H1 (cell line): ENCODE results near the gene RBM8A. TPM values are rescaled to one million over a fixed set of nuclear protein-coding genes. Genes with fewer than 3 reads are reported as not detected.

Source experiments
- BRCA1 ChIP-seq: IDR thresholded peaks from 2 replicates; pipeline ENCODE4 v1.6.1; 2012; ENCODE audit warnings: low read depth, low read length, improper control_type of control experiment
- GTF2F1 ChIP-seq: IDR thresholded peaks from 2 replicates; pipeline ENCODE4 v1.6.1; 2012; ENCODE audit warnings: low read depth, low read length, improper control_type of control experiment, borderline replicate concordance
- HDAC2 ChIP-seq, 2 experiments: fragments of 300-600 bp in 1 of 2; sonication (generic) in 1 of 2; IDR thresholded peaks; 2 replicates each; pipeline ENCODE4 v1.6.1; 2011 to 2012; ENCODE audit warnings: low read depth in 2 of 2, low read length in 2 of 2, mild to moderate bottlenecking in 2 of 2, moderate library complexity in 2 of 2, borderline replicate concordance in 1 of 2, inconsistent platforms in 1 of 2
- JUND ChIP-seq: IDR thresholded peaks from 2 replicates; pipeline ENCODE4 v1.6.1; 2011; ENCODE audit warnings: mild to moderate bottlenecking, improper control_type of control experiment, low read length
- MAFK ChIP-seq: IDR thresholded peaks from 2 replicates; pipeline ENCODE4 v1.6.1; 2012; ENCODE audit warnings: low read depth, mild to moderate bottlenecking, improper control_type of control experiment, low read length
- NRF1 ChIP-seq: IDR thresholded peaks from 2 replicates; pipeline ENCODE4 v1.6.1; 2011; ENCODE audit warnings: mild to moderate bottlenecking, low read depth, low read length, improper control_type of control experiment
- POU5F1 ChIP-seq: IDR thresholded peaks from 2 replicates; pipeline ENCODE4 v1.6.1; 2011; ENCODE audit warnings: low read depth, mild to moderate bottlenecking, low read length, moderate library complexity
- RAD21 ChIP-seq, 2 experiments: IDR thresholded peaks in 1 of 2; conservative IDR thresholded peaks in 1 of 2; 2 replicates each; pipeline ENCODE4 v1.6.1; 2011; ENCODE audit warnings: low read depth in 2 of 2, low read length in 2 of 2, improper control_type of control experiment in 1 of 2, inconsistent platforms in 1 of 2, mild to moderate bottlenecking in 1 of 2, moderate library complexity in 1 of 2
- TEAD4 ChIP-seq: IDR thresholded peaks from 2 replicates; pipeline ENCODE4 v1.6.1; 2012; ENCODE audit warnings: low read depth, low read length, inconsistent platforms, mixed read lengths
- polyA plus RNA-seq, 7 experiments: library from polyadenylated mRNA; depleted of rRNA in 3 of 7; stranded (reverse) in 5 of 7; unstranded in 2 of 7; fragments of >200 nt in 5 of 7; fragments of 200-250 nt in 2 of 7; gene quantifications; 1 replicate in 5 of 7; 2 replicates in 1 of 7; 4 replicates in 1 of 7; pipeline versions ENCODE4 v1.2.1 to v1.2.3, GENCODE V29; 2011 to 2013; ENCODE audit warnings: missing spikeins in 2 of 7, mixed read lengths in 2 of 7
- total RNA-seq: library from RNA; stranded (reverse); fragmentation: NEBNext Ultra II Directional; extraction: Animal tissue kit (Norgen Biotek cat#: 25700); gene quantifications from 2 replicates; pipeline ENCODE4 v1.2.1, GENCODE V29; 2021
- TF ChIP-seq, protein P1 (sequence below): fragments of 300-600 bp; sonication (generic); IDR thresholded peaks from 2 replicates; pipeline ENCODE4 v1.7.1; 2012; ENCODE audit warnings: low read length, moderate library complexity, mild to moderate bottlenecking, inconsistent platforms; ENCODE audit not compliant: insufficient replicate concordance
- TF ChIP-seq, protein P2 (sequence below): IDR thresholded peaks from 2 replicates; pipeline ENCODE4 v1.6.1; 2011; ENCODE audit warnings: low read depth, mild to moderate bottlenecking, low read length; ENCODE audit not compliant: insufficient read depth

RBM8A gene
- total and polyA plus RNA-seq, 2 of the 8 experiments (the other 6 are each of a cell fraction or from before 2014, with no cell fraction given), result 125 to 216 TPM

DNA sequence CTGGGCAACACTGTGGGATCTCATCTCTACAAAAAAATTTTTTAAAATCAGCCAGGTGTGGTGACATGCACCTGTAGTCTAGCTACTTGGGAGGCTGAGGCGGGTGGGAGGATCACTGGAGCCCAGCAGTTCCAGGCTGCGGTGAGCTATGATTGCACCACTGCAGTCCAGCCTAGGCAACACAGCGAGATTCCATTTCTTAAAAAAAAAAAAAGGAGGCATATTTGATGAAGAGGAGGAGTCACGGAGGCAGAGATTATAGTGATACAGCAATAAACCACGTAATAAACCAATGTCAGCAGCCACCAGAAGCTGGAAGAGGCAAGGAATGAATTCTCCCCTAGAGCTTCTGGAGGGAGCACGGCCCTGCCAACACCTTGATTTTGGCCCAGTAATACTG lies 26.6 kb upstream of the RBM8A start (continued):
- TF ChIP-seq, protein P1, sequence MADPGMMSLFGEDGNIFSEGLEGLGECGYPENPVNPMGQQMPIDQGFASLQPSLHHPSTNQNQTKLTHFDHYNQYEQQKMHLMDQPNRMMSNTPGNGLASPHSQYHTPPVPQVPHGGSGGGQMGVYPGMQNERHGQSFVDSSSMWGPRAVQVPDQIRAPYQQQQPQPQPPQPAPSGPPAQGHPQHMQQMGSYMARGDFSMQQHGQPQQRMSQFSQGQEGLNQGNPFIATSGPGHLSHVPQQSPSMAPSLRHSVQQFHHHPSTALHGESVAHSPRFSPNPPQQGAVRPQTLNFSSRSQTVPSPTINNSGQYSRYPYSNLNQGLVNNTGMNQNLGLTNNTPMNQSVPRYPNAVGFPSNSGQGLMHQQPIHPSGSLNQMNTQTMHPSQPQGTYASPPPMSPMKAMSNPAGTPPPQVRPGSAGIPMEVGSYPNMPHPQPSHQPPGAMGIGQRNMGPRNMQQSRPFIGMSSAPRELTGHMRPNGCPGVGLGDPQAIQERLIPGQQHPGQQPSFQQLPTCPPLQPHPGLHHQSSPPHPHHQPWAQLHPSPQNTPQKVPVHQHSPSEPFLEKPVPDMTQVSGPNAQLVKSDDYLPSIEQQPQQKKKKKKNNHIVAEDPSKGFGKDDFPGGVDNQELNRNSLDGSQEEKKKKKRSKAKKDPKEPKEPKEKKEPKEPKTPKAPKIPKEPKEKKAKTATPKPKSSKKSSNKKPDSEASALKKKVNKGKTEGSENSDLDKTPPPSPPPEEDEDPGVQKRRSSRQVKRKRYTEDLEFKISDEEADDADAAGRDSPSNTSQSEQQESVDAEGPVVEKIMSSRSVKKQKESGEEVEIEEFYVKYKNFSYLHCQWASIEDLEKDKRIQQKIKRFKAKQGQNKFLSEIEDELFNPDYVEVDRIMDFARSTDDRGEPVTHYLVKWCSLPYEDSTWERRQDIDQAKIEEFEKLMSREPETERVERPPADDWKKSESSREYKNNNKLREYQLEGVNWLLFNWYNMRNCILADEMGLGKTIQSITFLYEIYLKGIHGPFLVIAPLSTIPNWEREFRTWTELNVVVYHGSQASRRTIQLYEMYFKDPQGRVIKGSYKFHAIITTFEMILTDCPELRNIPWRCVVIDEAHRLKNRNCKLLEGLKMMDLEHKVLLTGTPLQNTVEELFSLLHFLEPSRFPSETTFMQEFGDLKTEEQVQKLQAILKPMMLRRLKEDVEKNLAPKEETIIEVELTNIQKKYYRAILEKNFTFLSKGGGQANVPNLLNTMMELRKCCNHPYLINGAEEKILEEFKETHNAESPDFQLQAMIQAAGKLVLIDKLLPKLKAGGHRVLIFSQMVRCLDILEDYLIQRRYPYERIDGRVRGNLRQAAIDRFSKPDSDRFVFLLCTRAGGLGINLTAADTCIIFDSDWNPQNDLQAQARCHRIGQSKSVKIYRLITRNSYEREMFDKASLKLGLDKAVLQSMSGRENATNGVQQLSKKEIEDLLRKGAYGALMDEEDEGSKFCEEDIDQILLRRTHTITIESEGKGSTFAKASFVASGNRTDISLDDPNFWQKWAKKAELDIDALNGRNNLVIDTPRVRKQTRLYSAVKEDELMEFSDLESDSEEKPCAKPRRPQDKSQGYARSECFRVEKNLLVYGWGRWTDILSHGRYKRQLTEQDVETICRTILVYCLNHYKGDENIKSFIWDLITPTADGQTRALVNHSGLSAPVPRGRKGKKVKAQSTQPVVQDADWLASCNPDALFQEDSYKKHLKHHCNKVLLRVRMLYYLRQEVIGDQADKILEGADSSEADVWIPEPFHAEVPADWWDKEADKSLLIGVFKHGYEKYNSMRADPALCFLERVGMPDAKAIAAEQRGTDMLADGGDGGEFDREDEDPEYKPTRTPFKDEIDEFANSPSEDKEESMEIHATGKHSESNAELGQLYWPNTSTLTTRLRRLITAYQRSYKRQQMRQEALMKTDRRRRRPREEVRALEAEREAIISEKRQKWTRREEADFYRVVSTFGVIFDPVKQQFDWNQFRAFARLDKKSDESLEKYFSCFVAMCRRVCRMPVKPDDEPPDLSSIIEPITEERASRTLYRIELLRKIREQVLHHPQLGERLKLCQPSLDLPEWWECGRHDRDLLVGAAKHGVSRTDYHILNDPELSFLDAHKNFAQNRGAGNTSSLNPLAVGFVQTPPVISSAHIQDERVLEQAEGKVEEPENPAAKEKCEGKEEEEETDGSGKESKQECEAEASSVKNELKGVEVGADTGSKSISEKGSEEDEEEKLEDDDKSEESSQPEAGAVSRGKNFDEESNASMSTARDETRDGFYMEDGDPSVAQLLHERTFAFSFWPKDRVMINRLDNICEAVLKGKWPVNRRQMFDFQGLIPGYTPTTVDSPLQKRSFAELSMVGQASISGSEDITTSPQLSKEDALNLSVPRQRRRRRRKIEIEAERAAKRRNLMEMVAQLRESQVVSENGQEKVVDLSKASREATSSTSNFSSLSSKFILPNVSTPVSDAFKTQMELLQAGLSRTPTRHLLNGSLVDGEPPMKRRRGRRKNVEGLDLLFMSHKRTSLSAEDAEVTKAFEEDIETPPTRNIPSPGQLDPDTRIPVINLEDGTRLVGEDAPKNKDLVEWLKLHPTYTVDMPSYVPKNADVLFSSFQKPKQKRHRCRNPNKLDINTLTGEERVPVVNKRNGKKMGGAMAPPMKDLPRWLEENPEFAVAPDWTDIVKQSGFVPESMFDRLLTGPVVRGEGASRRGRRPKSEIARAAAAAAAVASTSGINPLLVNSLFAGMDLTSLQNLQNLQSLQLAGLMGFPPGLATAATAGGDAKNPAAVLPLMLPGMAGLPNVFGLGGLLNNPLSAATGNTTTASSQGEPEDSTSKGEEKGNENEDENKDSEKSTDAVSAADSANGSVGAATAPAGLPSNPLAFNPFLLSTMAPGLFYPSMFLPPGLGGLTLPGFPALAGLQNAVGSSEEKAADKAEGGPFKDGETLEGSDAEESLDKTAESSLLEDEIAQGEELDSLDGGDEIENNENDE, result no peak
- no peak for TF ChIP-seq BRCA1
- TF ChIP-seq, protein P2, sequence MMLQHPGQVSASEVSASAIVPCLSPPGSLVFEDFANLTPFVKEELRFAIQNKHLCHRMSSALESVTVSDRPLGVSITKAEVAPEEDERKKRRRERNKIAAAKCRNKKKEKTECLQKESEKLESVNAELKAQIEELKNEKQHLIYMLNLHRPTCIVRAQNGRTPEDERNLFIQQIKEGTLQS, result no peak
- no peak for TF ChIP-seq MAFK
- no peak for TF ChIP-seq RAD21 (IDR thresholded peaks at IDR 0.05 in 1 of 2, conservative IDR thresholded peaks at IDR 0.05 in 1 of 2; ENCODE audit: low read depth in 2 of 2, low read length in 2 of 2)
- no peak for TF ChIP-seq GTF2F1
- no peak for TF ChIP-seq POU5F1
- TF ChIP-seq HDAC2 (IDR thresholded peaks at IDR 0.05; ENCODE audit: borderline replicate concordance in 1 of 2, low read depth in 2 of 2, low read length in 2 of 2), result no peak
- no peak for TF ChIP-seq JUND
- no peak for TF ChIP-seq NRF1
- no peak for TF ChIP-seq TEAD4
